ENCODE results near the gene EVI5L.

- TF ChIP-seq, protein P1, sequence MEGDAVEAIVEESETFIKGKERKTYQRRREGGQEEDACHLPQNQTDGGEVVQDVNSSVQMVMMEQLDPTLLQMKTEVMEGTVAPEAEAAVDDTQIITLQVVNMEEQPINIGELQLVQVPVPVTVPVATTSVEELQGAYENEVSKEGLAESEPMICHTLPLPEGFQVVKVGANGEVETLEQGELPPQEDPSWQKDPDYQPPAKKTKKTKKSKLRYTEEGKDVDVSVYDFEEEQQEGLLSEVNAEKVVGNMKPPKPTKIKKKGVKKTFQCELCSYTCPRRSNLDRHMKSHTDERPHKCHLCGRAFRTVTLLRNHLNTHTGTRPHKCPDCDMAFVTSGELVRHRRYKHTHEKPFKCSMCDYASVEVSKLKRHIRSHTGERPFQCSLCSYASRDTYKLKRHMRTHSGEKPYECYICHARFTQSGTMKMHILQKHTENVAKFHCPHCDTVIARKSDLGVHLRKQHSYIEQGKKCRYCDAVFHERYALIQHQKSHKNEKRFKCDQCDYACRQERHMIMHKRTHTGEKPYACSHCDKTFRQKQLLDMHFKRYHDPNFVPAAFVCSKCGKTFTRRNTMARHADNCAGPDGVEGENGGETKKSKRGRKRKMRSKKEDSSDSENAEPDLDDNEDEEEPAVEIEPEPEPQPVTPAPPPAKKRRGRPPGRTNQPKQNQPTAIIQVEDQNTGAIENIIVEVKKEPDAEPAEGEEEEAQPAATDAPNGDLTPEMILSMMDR (IDR thresholded peaks at IDR 0.05; ENCODE audit: low read depth, low read length, poor library complexity, severe bottlenecking), result no peak
- TF ChIP-seq EZH2phosphoT487 (IDR thresholded peaks at IDR 0.05; ENCODE audit: borderline replicate concordance, low read length), result no peak
Measured at GRCh38 chr19:7849631-7849999, 19.6 kb downstream of the EVI5L start.
